ENCODE results near the gene GPR146.

Gene GPR146

GRCh38 chr7:1054438-1054837, 10.1 kb downstream of the GPR146 start:
- no peaks in the 10 kb centered on the region for H3K79me2 ChIP-seq (ENCODE audit: insufficient read depth, low read length)
- H3K9ac ChIP-seq (ENCODE audit: low read length) = no peak overlapping the region
- H3K4me2 ChIP-seq (ENCODE audit: low read depth, low read length, poor library complexity, severe bottlenecking) = no peak overlapping the region
- no peaks in the 10 kb centered on the region for H3K36me3 ChIP-seq (ENCODE audit: low read length)
- no peak overlapping the region for H3K27ac ChIP-seq (ENCODE audit: low read depth, low read length)
- H3K9me2 ChIP-seq (replicated peaks; ENCODE audit: insufficient read depth, low read length) = no peaks in the 10 kb centered on the region
- no peak overlapping the region for H3K4me3 ChIP-seq (ENCODE audit: insufficient read depth, low read length, poor library complexity, severe bottlenecking)
- no peaks in the 10 kb centered on the region for H3F3A ChIP-seq (ENCODE audit: insufficient read depth)
- H2AFZ ChIP-seq (ENCODE audit: low read depth, low read length, severe bottlenecking) = no peak overlapping the region
- TF ChIP-seq, protein P1, sequence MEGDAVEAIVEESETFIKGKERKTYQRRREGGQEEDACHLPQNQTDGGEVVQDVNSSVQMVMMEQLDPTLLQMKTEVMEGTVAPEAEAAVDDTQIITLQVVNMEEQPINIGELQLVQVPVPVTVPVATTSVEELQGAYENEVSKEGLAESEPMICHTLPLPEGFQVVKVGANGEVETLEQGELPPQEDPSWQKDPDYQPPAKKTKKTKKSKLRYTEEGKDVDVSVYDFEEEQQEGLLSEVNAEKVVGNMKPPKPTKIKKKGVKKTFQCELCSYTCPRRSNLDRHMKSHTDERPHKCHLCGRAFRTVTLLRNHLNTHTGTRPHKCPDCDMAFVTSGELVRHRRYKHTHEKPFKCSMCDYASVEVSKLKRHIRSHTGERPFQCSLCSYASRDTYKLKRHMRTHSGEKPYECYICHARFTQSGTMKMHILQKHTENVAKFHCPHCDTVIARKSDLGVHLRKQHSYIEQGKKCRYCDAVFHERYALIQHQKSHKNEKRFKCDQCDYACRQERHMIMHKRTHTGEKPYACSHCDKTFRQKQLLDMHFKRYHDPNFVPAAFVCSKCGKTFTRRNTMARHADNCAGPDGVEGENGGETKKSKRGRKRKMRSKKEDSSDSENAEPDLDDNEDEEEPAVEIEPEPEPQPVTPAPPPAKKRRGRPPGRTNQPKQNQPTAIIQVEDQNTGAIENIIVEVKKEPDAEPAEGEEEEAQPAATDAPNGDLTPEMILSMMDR (IDR thresholded peaks at IDR 0.05; ENCODE audit: insufficient read depth, low read length, poor library complexity, severe bottlenecking) = no peak
- TF ChIP-seq EZH2phosphoT487 (conservative IDR thresholded peaks at IDR 0.05; ENCODE audit: low read length) = no peak
- H4K20me1 ChIP-seq (ENCODE audit: low read depth, low read length) = 0 out of 2 replicates have a peak, but pooled peaks cover 2% of the 10 kb centered on the region
- H3K27me3 ChIP-seq (ENCODE audit: low read length) = no peaks in the 10 kb centered on the region
- no peaks in the 10 kb centered on the region for H3K9me3 ChIP-seq (ENCODE audit: insufficient read depth, low read length)

DNA sequence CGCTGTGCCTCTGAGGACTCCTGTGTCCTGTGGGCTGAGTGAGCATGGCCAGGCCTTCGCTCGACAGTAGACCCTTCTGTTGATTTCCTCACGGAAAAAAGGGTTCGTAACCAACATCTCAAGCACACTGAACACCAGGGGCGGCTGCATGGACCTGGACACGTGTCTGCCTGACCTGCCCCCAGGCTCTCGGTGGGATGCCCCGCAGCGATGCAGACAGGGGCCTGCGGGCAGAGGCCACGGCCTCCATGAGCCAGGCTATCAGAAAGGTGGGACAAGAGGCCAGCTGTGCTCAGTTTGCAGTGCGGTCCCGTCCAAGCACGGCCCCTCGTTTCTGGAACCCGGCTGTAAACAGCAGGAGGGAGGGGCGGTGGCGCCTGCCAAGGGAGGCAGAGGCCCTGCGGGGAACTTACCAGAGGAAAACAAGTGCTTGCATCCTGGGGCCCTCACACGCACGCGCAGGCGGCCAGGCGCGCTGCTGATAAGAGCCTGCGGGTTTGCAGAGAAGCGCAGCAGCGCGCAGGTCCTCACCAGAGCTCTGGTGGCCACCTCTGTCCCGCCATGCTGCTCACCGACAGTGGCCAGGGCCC, 10.6 kb downstream of the GPR146 start:
- Histone ChIP-seq H3K9me2 (replicated peaks; ENCODE audit: insufficient read depth, low read length) (no peaks in the 10 kb centered on the region), H3K4me2 (ENCODE audit: low read depth, low read length, poor library complexity, severe bottlenecking) (no peak overlapping the region), H3K9ac (ENCODE audit: low read length) (no peak overlapping the region), H3K27ac (ENCODE audit: low read depth, low read length) (no peak overlapping the region), H2AFZ (ENCODE audit: low read depth, low read length, severe bottlenecking) (no peak overlapping the region), H3K79me2 (ENCODE audit: insufficient read depth, low read length) (no peaks in the 10 kb centered on the region), H3K4me3 (ENCODE audit: insufficient read depth, low read length, poor library complexity, severe bottlenecking) (no peak overlapping the region), H4K20me1 (ENCODE audit: low read depth, low read length) (no peaks in the 10 kb centered on the region), H3K36me3 (ENCODE audit: low read length) (no peaks in the 10 kb centered on the region), H3K27me3 (ENCODE audit: low read length) (no peaks in the 10 kb centered on the region), H3K9me3 (ENCODE audit: insufficient read depth, low read length) (no peaks in the 10 kb centered on the region), H3F3A (ENCODE audit: insufficient read depth) (no peaks in the 10 kb centered on the region)
- TF ChIP-seq EZH2phosphoT487 (conservative IDR thresholded peaks at IDR 0.05; ENCODE audit: low read length) = no peak
- TF ChIP-seq, protein P1 (IDR thresholded peaks at IDR 0.05; ENCODE audit: insufficient read depth, low read length, poor library complexity, severe bottlenecking) = no peak

- no peaks in the 10 kb centered on the region for H3K27me3 ChIP-seq (ENCODE audit: low read length)
- H2AFZ ChIP-seq (ENCODE audit: low read depth, low read length, severe bottlenecking) = no peak overlapping the region
- H3K4me3 ChIP-seq (ENCODE audit: insufficient read depth, low read length, poor library complexity, severe bottlenecking) = no peak overlapping the region
- no peaks in the 10 kb centered on the region for H3K79me2 ChIP-seq (ENCODE audit: insufficient read depth, low read length)
- H3K36me3 ChIP-seq (ENCODE audit: low read length) = no peaks in the 10 kb centered on the region
- no peak overlapping the region for H3K9ac ChIP-seq (ENCODE audit: low read length)
- H4K20me1 ChIP-seq (ENCODE audit: low read depth, low read length) = no peaks in the 10 kb centered on the region
- H3K9me3 ChIP-seq (ENCODE audit: insufficient read depth, low read length) = no peaks in the 10 kb centered on the region
- no peaks in the 10 kb centered on the region for H3F3A ChIP-seq (ENCODE audit: insufficient read depth)
- H3K4me2 ChIP-seq (ENCODE audit: low read depth, low read length, poor library complexity, severe bottlenecking) = no peak overlapping the region
- H3K27ac ChIP-seq (ENCODE audit: low read depth, low read length) = no peak overlapping the region
- no peak for TF ChIP-seq EZH2phosphoT487 (conservative IDR thresholded peaks at IDR 0.05; ENCODE audit: low read length)
- TF ChIP-seq, protein P1 (IDR thresholded peaks at IDR 0.05; ENCODE audit: insufficient read depth, low read length, poor library complexity, severe bottlenecking) = no peak
- no peaks in the 10 kb centered on the region for H3K9me2 ChIP-seq (replicated peaks; ENCODE audit: insufficient read depth, low read length)
Measured at GRCh38 chr7:1055491-1055955, 11.2 kb downstream of the GPR146 start.
